ENCODE data around the gene PRR15L.
A peak's percentile ranks its signal among the peaks of the same experiment; 100 is the strongest.

Gene PRR15L

GRCh38 chr17:47952171-47953021, 5.3 kb downstream of the PRR15L start:
- H3K4me3 ChIP-seq (replicated peaks; ENCODE audit: low read depth, low read length) = no peak overlapping the region
- TF ChIP-seq CTCF (IDR thresholded peaks at IDR 0.05; ENCODE audit: low read depth, low read length, missing control alignments) = no peak
- no peak for DNase-seq (ENCODE audit: extremely low read depth, low read depth)

GRCh38 chr17:47950448-47950847, 7.2 kb downstream of the PRR15L start:
- no peak for TF ChIP-seq CTCF (IDR thresholded peaks at IDR 0.05; ENCODE audit: low read depth, low read length, missing control alignments)
- no peak overlapping the region for H3K4me3 ChIP-seq (replicated peaks; ENCODE audit: low read depth, low read length)
- DNase-seq (ENCODE audit: extremely low read depth, low read depth) = no peak

GRCh38 chr17:47949946-47950345, 7.7 kb downstream of the PRR15L start:
- DNase-seq (ENCODE audit: extremely low read depth, low read depth) = no peak
- no peak for TF ChIP-seq CTCF (IDR thresholded peaks at IDR 0.05; ENCODE audit: low read depth, low read length, missing control alignments)
- no peak overlapping the region for H3K4me3 ChIP-seq (replicated peaks; ENCODE audit: low read depth, low read length)

GRCh38 chr17:47949197-47949759, 8.4 kb downstream of the PRR15L start:
- H3K4me3 ChIP-seq (replicated peaks; ENCODE audit: low read depth, low read length) = peak overlapping the region; percentile 13; the same call in 1 of the 2 replicates
- TF ChIP-seq CTCF (IDR thresholded peaks at IDR 0.05; ENCODE audit: low read depth, low read length, missing control alignments) = peak; percentile 97
- DNase-seq (ENCODE audit: extremely low read depth, low read depth) = no peak

GRCh38 chr17:47948706-47949196, 8.9 kb downstream of the PRR15L start:
- H3K4me3 ChIP-seq (replicated peaks; ENCODE audit: low read depth, low read length) = no peak overlapping the region
- no peak for TF ChIP-seq CTCF (IDR thresholded peaks at IDR 0.05; ENCODE audit: low read depth, low read length, missing control alignments)
- DNase-seq (ENCODE audit: extremely low read depth, low read depth) = no peak

GRCh38 chr17:47946929-47947397, 10.7 kb downstream of the PRR15L start:
- peak; percentile 87 for TF ChIP-seq CTCF (IDR thresholded peaks at IDR 0.05; ENCODE audit: low read depth, low read length, missing control alignments)
- no peak overlapping the region for H3K4me3 ChIP-seq (replicated peaks; ENCODE audit: low read depth, low read length)
- peak; percentile 53 for DNase-seq (ENCODE audit: extremely low read depth, low read depth)
